HG03342 (cell line): Measurements from ENCODE around the gene SDR42E1.
"Not testable (repeated sequence)": the region's sequence is repeated elsewhere in the genome, so short reads cannot be mapped to it uniquely, and the experiment has no call there.

Source experiments
- ATAC-seq: cut with Tn5 transposase; IDR thresholded peaks from one replicate; pipeline ENCODE4 v1.9.1; 2021; ENCODE audit warnings: mild to moderate bottlenecking, moderate library complexity; ENCODE audit not compliant: unreplicated experiment

The SDR42E1 gene

GRCh38 chr16:82037666-82038065 lies 26.4 kb upstream of the SDR42E1 start:
- no peak for ATAC-seq

- no peak for ATAC-seq
These were observed 26.0 kb upstream of the SDR42E1 start for GRCh38 chr16:82037251-82037650.

- ATAC-seq, result no peak
These were observed 23.8 kb upstream of the SDR42E1 start, which contains the start of gene HSD17B2 for GRCh38 chr16:82034981-82035612. TSS of gene HSD17B2 (plus strand) at chr16:82035253. CDS start at chr16:82035425, 172 bp downstream.

- ATAC-seq, result no peak
These were observed 22.5 kb upstream of the SDR42E1 start for GRCh38 chr16:82033683-82034300.

GRCh38 chr16:82033006-82033405 lies 21.7 kb upstream of the SDR42E1 start:
- no peak for ATAC-seq

GRCh38 chr16:82031116-82032084 lies 20.1 kb upstream of the SDR42E1 start:
- no peak for ATAC-seq

GRCh38 chr16:82027629-82028064 lies 16.4 kb upstream of the SDR42E1 start:
- no peak for ATAC-seq

- ATAC-seq, result no peak
These were observed 13.6 kb upstream of the SDR42E1 start for GRCh38 chr16:82024883-82025282.

- ATAC-seq, result no peak
These were observed 13.0 kb upstream of the SDR42E1 start for GRCh38 chr16:82024316-82024715.

- no peak for ATAC-seq
These were observed 11.9 kb upstream of the SDR42E1 start for GRCh38 chr16:82023206-82023605.

GRCh38 chr16:82020051-82020450 lies 8.8 kb upstream of the SDR42E1 start:
- ATAC-seq, result no peak

- ATAC-seq, result no peak
These were observed 8.3 kb upstream of the SDR42E1 start for GRCh38 chr16:82019535-82019934.

- no peak for ATAC-seq
These were observed 6.8 kb upstream of the SDR42E1 start for GRCh38 chr16:82017911-82018568.

GRCh38 chr16:82016964-82017363 lies 5.7 kb upstream of the SDR42E1 start:
- ATAC-seq, result no peak

GRCh38 chr16:82016263-82016662 lies 5.0 kb upstream of the SDR42E1 start:
- no peak for ATAC-seq

GRCh38 chr16:82013139-82013538 lies 1.9 kb upstream of the SDR42E1 start:
- no peak for ATAC-seq

- no peak for ATAC-seq
These were observed 621 bp downstream of the SDR42E1 start for GRCh38 chr16:82010649-82011048.

GRCh38 chr16:82009789-82010188 lies 1.5 kb downstream of the SDR42E1 start:
- ATAC-seq, result not testable (repeated sequence)

- ATAC-seq, result no peak
These were observed 2.2 kb downstream of the SDR42E1 start for GRCh38 chr16:82008957-82009592.

- ATAC-seq, result no peak
These were observed 4.1 kb downstream of the SDR42E1 start for GRCh38 chr16:82007189-82007588.
